GM12875 (cell line): Measurements from ENCODE around the gene OR12D1.
"Not testable (repeated sequence)": the region's sequence is repeated elsewhere in the genome, so short reads cannot be mapped to it uniquely, and the experiment has no call there.

Source experiments
- H3K4me3 ChIP-seq: one replicate; pipeline ENCODE4 v1.5.1; 2011; ENCODE audit warnings: low read depth, low read length, control low read depth
- TF ChIP-seq, protein P1 (sequence below): IDR thresholded peaks from 2 replicates; pipeline ENCODE4 v1.5.1; 2011; ENCODE audit warnings: low read depth, mild to moderate bottlenecking, control low read depth, inconsistent platforms, low read length, moderate library complexity, borderline replicate concordance; ENCODE audit not compliant: insufficient read depth

Gene OR12D1

DNA sequence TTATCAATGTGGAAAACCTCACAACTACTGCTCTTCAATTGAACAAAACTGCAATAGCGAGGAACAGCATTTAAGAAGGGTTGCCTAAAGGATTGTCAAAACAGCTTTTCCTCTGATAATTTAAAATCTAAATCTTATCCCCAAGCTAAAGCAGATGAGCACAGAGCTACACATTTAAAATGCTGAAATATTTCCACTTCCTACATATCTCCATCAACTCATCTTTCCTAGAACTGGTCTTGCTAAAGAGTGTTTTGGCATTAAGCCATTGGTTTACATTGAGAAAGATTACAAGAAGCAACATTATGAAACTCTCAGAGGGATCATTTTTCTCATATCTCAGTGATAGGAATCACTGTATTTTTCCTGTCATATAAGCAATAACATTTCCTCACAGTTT is 28.0 kb downstream of the OR12D1 start:
- TF ChIP-seq, protein P1, sequence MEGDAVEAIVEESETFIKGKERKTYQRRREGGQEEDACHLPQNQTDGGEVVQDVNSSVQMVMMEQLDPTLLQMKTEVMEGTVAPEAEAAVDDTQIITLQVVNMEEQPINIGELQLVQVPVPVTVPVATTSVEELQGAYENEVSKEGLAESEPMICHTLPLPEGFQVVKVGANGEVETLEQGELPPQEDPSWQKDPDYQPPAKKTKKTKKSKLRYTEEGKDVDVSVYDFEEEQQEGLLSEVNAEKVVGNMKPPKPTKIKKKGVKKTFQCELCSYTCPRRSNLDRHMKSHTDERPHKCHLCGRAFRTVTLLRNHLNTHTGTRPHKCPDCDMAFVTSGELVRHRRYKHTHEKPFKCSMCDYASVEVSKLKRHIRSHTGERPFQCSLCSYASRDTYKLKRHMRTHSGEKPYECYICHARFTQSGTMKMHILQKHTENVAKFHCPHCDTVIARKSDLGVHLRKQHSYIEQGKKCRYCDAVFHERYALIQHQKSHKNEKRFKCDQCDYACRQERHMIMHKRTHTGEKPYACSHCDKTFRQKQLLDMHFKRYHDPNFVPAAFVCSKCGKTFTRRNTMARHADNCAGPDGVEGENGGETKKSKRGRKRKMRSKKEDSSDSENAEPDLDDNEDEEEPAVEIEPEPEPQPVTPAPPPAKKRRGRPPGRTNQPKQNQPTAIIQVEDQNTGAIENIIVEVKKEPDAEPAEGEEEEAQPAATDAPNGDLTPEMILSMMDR, result no peak
- H3K4me3 ChIP-seq, result no peak overlapping the region

DNA sequence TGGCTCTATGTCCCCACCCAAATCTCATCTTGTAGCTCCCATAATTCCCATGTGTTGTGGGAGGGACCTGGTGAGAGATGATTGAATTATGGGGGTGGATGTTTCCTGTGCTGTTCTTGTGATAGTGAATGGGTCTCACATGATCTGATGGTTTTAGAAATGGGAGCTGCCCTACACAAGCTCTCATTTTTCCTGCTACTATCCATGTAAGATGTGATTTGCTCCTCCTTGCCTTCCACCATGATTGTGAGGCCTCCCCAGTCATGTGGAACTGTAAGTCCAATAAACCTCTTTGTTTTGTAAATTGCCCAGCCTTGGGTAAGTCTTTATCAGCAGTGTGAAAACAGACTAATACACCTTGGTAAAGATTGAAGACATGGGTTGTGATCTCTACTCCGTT is 29.3 kb downstream of the OR12D1 start:
- not testable (repeated sequence) for H3K4me3 ChIP-seq

DNA sequence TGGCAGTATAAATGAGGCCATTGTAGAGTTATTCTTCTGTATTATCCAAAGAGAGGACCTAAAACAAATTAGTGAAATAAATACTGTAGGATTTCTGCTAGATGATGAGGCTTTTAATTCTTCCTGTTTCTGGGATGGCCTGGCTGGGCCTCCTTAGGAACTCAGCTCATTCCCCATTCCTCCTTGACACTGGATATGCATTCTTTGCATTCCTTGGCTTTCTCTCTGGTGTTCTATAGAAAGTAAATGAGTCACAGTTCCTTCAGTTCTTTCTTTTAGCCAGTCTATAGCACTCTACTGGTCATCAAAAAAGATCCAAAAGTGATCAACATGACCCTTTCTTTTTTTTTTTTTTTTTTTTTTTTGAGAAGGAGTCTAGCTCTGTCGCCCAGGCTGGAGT is 32.9 kb downstream of the OR12D1 start:
- TF ChIP-seq, protein P1, result no peak
- H3K4me3 ChIP-seq, result no peak overlapping the region

DNA sequence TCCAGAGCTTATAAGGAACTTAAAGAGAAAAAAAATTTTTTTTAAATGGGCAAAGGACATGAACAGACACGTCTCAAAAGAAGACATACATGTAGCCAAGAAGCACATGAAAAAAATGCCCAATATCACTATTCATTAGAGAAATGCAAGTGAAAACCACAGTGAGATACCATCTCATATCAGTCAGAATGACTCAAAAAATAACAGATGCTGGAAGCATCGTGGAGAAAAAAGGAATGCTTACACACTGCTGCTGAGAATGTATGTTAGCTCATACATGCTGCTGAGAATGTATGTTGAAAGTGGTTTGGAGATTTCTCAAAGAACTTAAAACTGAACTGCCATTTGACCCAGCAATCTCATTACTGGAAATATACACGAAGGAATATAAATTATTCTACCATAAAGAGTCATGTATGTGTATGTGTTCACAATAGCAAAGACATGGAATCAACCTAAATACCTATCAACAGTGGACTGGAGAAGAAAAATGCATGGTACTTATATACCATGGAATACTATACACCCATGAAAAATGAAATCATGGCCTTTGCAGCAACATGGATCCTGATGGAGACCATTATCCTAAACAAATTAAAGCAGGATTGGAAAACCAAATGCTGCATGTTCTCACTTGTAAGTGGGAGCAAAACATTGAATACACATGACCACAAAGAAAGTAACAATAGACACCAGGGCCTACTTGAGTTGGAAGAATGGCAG is 36.9 kb downstream of the OR12D1 start:
- H3K4me3 ChIP-seq, result no peak overlapping the region
- TF ChIP-seq, protein P1, result no peak

DNA sequence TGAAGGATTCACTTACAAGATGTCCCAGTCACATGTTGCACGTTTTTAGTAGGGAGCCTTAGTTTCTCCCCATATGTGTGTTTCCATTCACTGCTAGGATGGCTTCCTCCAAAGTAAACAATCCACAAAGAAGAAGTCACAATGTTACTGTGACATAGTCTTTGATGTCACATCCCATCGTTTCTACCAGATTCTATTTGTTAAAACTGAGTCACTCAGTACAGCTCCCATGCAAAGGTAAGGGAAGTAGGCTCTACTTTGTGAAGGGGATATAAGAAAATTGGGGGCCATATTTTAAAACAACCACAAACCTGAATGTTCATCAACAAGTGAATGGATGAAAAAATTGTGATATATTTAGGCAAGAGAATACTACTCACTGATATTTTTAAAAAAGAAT is 42.2 kb downstream of the OR12D1 start, which contains the start of the genes OR11A1 and OR2H1:
Gene OR11A1 (minus strand): TSS at position 101 of the 400 bp plus-strand sequence. CDS start 29,430 bp downstream, outside the sequence.
Gene OR2H1 (plus strand): TSS at position 185 of the 400 bp plus-strand sequence. CDS start 4,615 bp downstream, outside the sequence.
- H3K4me3 ChIP-seq, result no peak within 1 kb of the TSS
- TF ChIP-seq, protein P1, result no peak

DNA sequence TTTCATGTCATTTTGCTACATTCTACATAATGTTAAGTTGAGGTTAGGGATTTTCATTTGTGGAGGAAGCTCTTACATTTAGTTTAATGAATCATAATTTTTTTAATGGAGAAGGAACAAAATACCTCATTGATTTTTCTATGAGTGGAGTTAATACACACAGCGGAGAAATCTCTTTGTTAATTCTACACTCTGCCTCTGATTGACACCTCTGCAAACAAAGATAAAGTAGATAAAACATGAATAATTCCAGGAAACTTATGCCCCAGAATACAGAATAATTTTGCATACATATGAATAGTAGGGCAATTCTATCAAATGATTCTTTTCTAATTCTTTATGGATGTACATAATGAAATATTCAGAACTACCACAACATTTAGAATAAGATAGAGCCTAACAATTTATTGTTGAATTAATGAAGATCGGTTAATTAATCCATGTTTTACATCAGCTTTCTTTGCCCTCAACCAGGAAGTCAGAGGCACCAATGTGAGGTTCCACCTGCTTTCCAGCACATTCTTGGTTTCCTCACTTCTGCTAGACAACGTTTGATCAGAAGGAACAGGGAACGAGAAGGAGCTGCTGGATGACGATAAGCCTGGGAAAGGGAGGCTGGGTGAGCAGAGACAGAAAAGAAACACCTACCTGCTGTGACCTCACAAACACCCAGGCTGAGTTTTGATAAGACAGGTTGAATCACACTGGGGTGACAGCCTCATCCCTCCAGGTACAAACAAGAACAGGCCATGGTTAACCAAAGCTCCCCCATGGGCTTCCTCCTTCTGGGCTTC is 46.5 kb downstream of the OR12D1 start:
- H3K4me3 ChIP-seq, result no peak overlapping the region
- TF ChIP-seq, protein P1, result no peak

DNA sequence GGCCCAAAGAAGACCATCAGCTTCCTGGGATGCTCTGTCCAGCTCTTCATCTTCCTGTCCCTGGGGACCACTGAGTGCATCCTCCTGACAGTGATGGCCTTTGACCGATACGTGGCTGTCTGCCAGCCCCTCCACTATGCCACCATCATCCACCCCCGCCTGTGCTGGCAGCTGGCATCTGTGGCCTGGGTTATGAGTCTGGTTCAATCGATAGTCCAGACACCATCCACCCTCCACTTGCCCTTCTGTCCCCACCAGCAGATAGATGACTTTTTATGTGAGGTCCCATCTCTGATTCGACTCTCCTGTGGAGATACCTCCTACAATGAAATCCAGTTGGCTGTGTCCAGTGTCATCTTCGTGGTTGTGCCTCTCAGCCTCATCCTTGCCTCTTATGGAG is 47.3 kb downstream of the OR12D1 start:
- H3K4me3 ChIP-seq, result no peak overlapping the region
- TF ChIP-seq, protein P1, result no peak
